IMR-90 (cell line): ENCODE results near the gene SLC25A2. TPM values are rescaled to one million over a fixed set of nuclear protein-coding genes. Genes with fewer than 3 reads are reported as not detected.
"Not testable (repeated sequence)": the region's sequence is repeated elsewhere in the genome, so short reads cannot be mapped to it uniquely, and the experiment has no call there.

ENCODE experiments used
- ATAC-seq: fragments of 200-7000 bp; cut with Tn5 transposase; 2 replicates; pipeline ENCODE4 v1.9.1; 2020; ENCODE audit warnings: low read depth, mild to moderate bottlenecking, moderate library complexity
- BruUV-seq: library from RNA; stranded (reverse); fragments of 400-500 nt; replicated peaks from 2 replicates; lab custom pipeline; 2021; lab: Mats Ljungman, UMichigan
- CTCF ChIA-PET: fragments of 300-600 bp; formaldehyde crosslinking; extraction: SDS; loops from one replicate; lab custom pipeline; 2021; ENCODE audit warnings: antibody characterized with exemption; lab: Yijun Ruan, JAX
- POLR2A ChIA-PET: fragments of 300-600 bp; sonication (Branson Sonifier 250); formaldehyde crosslinking; loops from one replicate; lab custom pipeline; 2022; ENCODE audit warnings: antibody characterized with exemption; ENCODE audit not compliant: unreplicated experiment; lab: Charles Lee
- DNase-seq: peaks from one replicate; pipeline ENCODE4 v3.0.0; 2013
- H2AFZ ChIP-seq: replicated peaks from 2 replicates; pipeline ENCODE3; 2013; ENCODE audit warnings: low read length, mild to moderate bottlenecking; ENCODE audit not compliant: poor library complexity
- H2AK5ac ChIP-seq: 2 replicates; pipeline ENCODE4 v1.6.1; 2013; ENCODE audit warnings: low read depth, low read length, inconsistent platforms
- H2AK9ac ChIP-seq: replicated peaks from 2 replicates; pipeline ENCODE3; 2013; ENCODE audit warnings: mild to moderate bottlenecking, low read depth, low read length, moderate library complexity; ENCODE audit not compliant: poor library complexity
- H2BK120ac ChIP-seq: 2 replicates; pipeline ENCODE4 v1.6.1; 2013; ENCODE audit warnings: low read depth, low read length, inconsistent platforms
- H2BK15ac ChIP-seq: 3 replicates; pipeline ENCODE4 v1.6.1; 2013; ENCODE audit warnings: low read depth, low read length, inconsistent platforms
- H2BK20ac ChIP-seq: 2 replicates; pipeline ENCODE4 v1.6.1; 2013; ENCODE audit warnings: low read depth, mild to moderate bottlenecking, inconsistent platforms, low read length, moderate library complexity
- H2BK5ac ChIP-seq: 2 replicates; pipeline ENCODE4 v1.6.1; 2013; ENCODE audit warnings: mild to moderate bottlenecking, low read depth, low read length, inconsistent platforms; ENCODE audit not compliant: poor library complexity, severe bottlenecking
- H3K14ac ChIP-seq: replicated peaks from 2 replicates; pipeline ENCODE4 v1.6.1; 2013; ENCODE audit warnings: low read depth, low read length, inconsistent platforms
- H3K18ac ChIP-seq: 2 replicates; pipeline ENCODE4 v1.6.1; 2013; ENCODE audit warnings: low read depth, low read length, control low read depth
- H3K23ac ChIP-seq: 2 replicates; pipeline ENCODE4 v1.6.1; 2013; ENCODE audit warnings: low read depth, low read length, inconsistent platforms
- H3K27ac ChIP-seq: 2 replicates; pipeline ENCODE4 v1.5.1; 2013; ENCODE audit warnings: mild to moderate bottlenecking, control low read depth, low read length; ENCODE audit not compliant: insufficient read depth
- H3K27me3 ChIP-seq: 2 replicates; pipeline ENCODE4 v1.6.1; 2013; ENCODE audit warnings: low read length; ENCODE audit not compliant: control insufficient read depth, insufficient read depth
- H3K36me3 ChIP-seq: 2 replicates; pipeline ENCODE4 v1.6.1; 2013; ENCODE audit warnings: low read length, mixed read lengths; ENCODE audit not compliant: control insufficient read depth, insufficient read depth
- H3K4ac ChIP-seq: 2 replicates; pipeline ENCODE4 v1.6.1; 2013; ENCODE audit warnings: low read depth, low read length, inconsistent platforms
- H3K4me1 ChIP-seq: 2 replicates; pipeline ENCODE4 v1.6.1; 2013; ENCODE audit warnings: low read length, mixed read lengths; ENCODE audit not compliant: control insufficient read depth, insufficient read depth
- H3K4me2 ChIP-seq: 2 replicates; pipeline ENCODE4 v1.6.1; 2013; ENCODE audit warnings: low read depth, mild to moderate bottlenecking, control low read depth, low read length, moderate library complexity
- H3K4me3 ChIP-seq: 2 replicates; pipeline ENCODE4 v1.5.1; 2013; ENCODE audit warnings: low read depth, mild to moderate bottlenecking, control low read depth, low read length, moderate library complexity; ENCODE audit not compliant: insufficient read depth
- H3K56ac ChIP-seq: 2 replicates; pipeline ENCODE4 v1.6.1; 2013; ENCODE audit warnings: low read length, inconsistent platforms; ENCODE audit not compliant: insufficient read depth; ENCODE audit errors: extremely low read depth
- H3K79me1 ChIP-seq, 2 experiments: 2 replicates each; pipeline ENCODE4 v1.6.1; 2013; ENCODE audit warnings: low read length in 2 of 2, inconsistent platforms in 1 of 2, low read depth in 1 of 2
- H3K9ac ChIP-seq: 2 replicates; pipeline ENCODE4 v1.6.1; 2013; ENCODE audit warnings: low read depth, low read length, control low read depth
- H3K9me1 ChIP-seq: 2 replicates; pipeline ENCODE4 v1.6.1; 2013; ENCODE audit warnings: low read length, inconsistent platforms; ENCODE audit not compliant: insufficient read depth
- H3K9me3 ChIP-seq: 2 replicates; pipeline ENCODE4 v1.6.1; 2013; ENCODE audit warnings: low read length; ENCODE audit not compliant: control insufficient read depth, insufficient read depth
- H4K20me1 ChIP-seq: 2 replicates; pipeline ENCODE4 v1.6.1; 2013; ENCODE audit warnings: low read length, inconsistent platforms; ENCODE audit not compliant: insufficient read depth
- H4K5ac ChIP-seq: 2 replicates; pipeline ENCODE4 v1.6.1; 2013; ENCODE audit warnings: mild to moderate bottlenecking, low read depth, low read length, control low read depth
- H4K8ac ChIP-seq, 2 experiments: 2 replicates each; pipeline ENCODE4 v1.6.1; 2013; ENCODE audit warnings: low read depth in 2 of 2, low read length in 2 of 2, control low read depth in 1 of 2, inconsistent platforms in 1 of 2
- H4K91ac ChIP-seq: 2 replicates; pipeline ENCODE4 v1.6.1; 2013; ENCODE audit warnings: low read depth, low read length, inconsistent platforms; ENCODE audit not compliant: insufficient read depth
- MAFK ChIP-seq: IDR thresholded peaks from 2 replicates; pipeline ENCODE4 v1.6.1; 2012; ENCODE audit warnings: low read depth, low read length, improper control_type of control experiment
- WGBS, 2 experiments: methylation state at CpG; one replicate each; pipeline versions ENCODE4 v1.1.5 to v1.1.7; 2013; ENCODE audit warnings: missing lambda C conversion rate in 2 of 2; ENCODE audit not compliant: insufficient read length in 1 of 2; ENCODE audit errors: extremely low coverage in 2 of 2; 5-methylcytosine and 5-hydroxymethylcytosine counted together
- dilution Hi-C: fragments of 300-500 bp; cut with HindIII; formaldehyde crosslinking; loops from one replicate; pipeline ENCODE4 v1.14.3; 2018; ENCODE audit warnings: low sequenced_read_pairs; ENCODE audit not compliant: unreplicated experiment
- in situ Hi-C: fragments of 300-500 bp; cut with MboI; formaldehyde crosslinking; loops from 3 replicates; pipeline ENCODE4 v1.14.3; 2019; ENCODE audit warnings: low sequenced_read_pairs, inconsistent platforms, mixed read lengths
- intact Hi-C: fragments of 100-400 bp; cut with micrococcal nuclease; formaldehyde crosslinking; loops from 2 replicates; pipeline ENCODE4 v1.10.0; 2022
- polyA plus RNA-seq, 3 experiments: library from polyadenylated mRNA; depleted of rRNA; stranded (reverse); fragments of >200 nt; gene quantifications; 2 replicates each; pipeline ENCODE4 v1.2.3, GENCODE V29; 2012; ENCODE audit warnings: low replicate concordance in 1 of 3
- total RNA-seq: library from RNA; depleted of rRNA; stranded (reverse); fragments of >200 nt; gene quantifications from 2 replicates; pipeline ENCODE4 v1.2.3, GENCODE V29; 2012

Gene SLC25A2
- total and polyA plus RNA-seq, 2 of the 4 experiments (the other 2 are of a cell fraction) = not detected

GRCh38 chr5:141316963-141317362 is 13.1 kb upstream of the SLC25A2 start:
- H3K14ac ChIP-seq, H4K5ac ChIP-seq, H2AFZ ChIP-seq, H3K23ac ChIP-seq, H4K20me1 ChIP-seq, dilution Hi-C loops, H4K91ac ChIP-seq, H3K4me2 ChIP-seq, H2AK9ac ChIP-seq, H3K4me3 ChIP-seq, intact Hi-C loops, H2BK20ac ChIP-seq, H3K27me3 ChIP-seq, in situ Hi-C loops, H2BK120ac ChIP-seq, H3K9ac ChIP-seq, ATAC-seq, DNase-seq, CTCF ChIA-PET, H3K56ac ChIP-seq, H3K27ac ChIP-seq, H3K4me1 ChIP-seq, H3K9me1 ChIP-seq, H4K8ac ChIP-seq, H2AK5ac ChIP-seq, POLR2A ChIA-PET, H3K18ac ChIP-seq, H2BK5ac ChIP-seq, H2BK15ac ChIP-seq, H3K4ac ChIP-seq, BruUV-seq: not testable (repeated sequence)
- TF ChIP-seq MAFK = peak; percentile 22; the same call in 1 of the 2 replicates
- H3K9me3 ChIP-seq = peaks cover 50% of the 10 kb centered on the region
- H3K79me1 ChIP-seq = peaks cover 15 to 17% of the 10 kb centered on the region in 2 experiments
- no CpG with 5 or more reads among the region's 4 CpGs for WGBS, 2 experiments
- H3K36me3 ChIP-seq = peaks cover 12% of the 10 kb centered on the region
